Mesothelial cell of epicardium (in vitro differentiated cells): ENCODE data around the gene CLEC1A. TPM values are rescaled to one million over a fixed set of nuclear protein-coding genes. Genes with fewer than 3 reads are reported as not detected.

ENCODE experiments used
- DNase-seq, 2 experiments: peaks; one replicate each; pipeline ENCODE4 v3.0.0; 2021; ENCODE audit warnings: low spot score in 2 of 2; ENCODE audit not compliant: unreplicated experiment in 2 of 2
- H3K27ac Mint-ChIP-seq: 2 replicates; pipeline ENCODE4 v1.8.0; 2021; ENCODE audit warnings: mixed read lengths
- H3K27me3 Mint-ChIP-seq: 2 replicates; pipeline ENCODE4 v1.8.0; 2021; ENCODE audit warnings: low read depth, mixed read lengths
- H3K36me3 Mint-ChIP-seq: 2 replicates; pipeline ENCODE4 v1.8.0; 2021; ENCODE audit warnings: mixed read lengths
- H3K4me1 Mint-ChIP-seq: 2 replicates; pipeline ENCODE4 v1.8.0; 2021; ENCODE audit warnings: mixed read lengths
- H3K4me3 Mint-ChIP-seq: 2 replicates; pipeline ENCODE4 v1.8.0; 2021; ENCODE audit warnings: mild to moderate bottlenecking, moderate library complexity, mixed read lengths
- H3K9me3 Mint-ChIP-seq: 2 replicates; pipeline ENCODE4 v1.8.0; 2021; ENCODE audit warnings: mixed read lengths
- CTCF ChIP-seq: fragments of 200-600 bp; sonication (generic); IDR thresholded peaks from one replicate; pipeline ENCODE4 v1.5.0; 2021; ENCODE audit warnings: antibody characterized with exemption; ENCODE audit not compliant: unreplicated experiment
- total RNA-seq: library from RNA; stranded (reverse); gene quantifications from 3 replicates; pipeline ENCODE4 v1.2.1, GENCODE V29; 2021

The CLEC1A gene
- total RNA-seq, 1 donor from 2014 or later = 0.51 TPM

GRCh38 chr12:10088031-10088430 is 10.8 kb downstream of the CLEC1A start:
- Mint-ChIP-seq H3K27ac (no peak overlapping the region), H3K36me3 (peaks cover 6% of the 10 kb centered on the region), H3K4me1 (peaks cover 3% of the 10 kb centered on the region), H3K4me3 (no peak overlapping the region), H3K9me3 (peaks cover 28% of the 10 kb centered on the region), H3K27me3 (no peaks in the 10 kb centered on the region)
- DNase-seq = no peak
- no peak for TF ChIP-seq CTCF

- TF ChIP-seq CTCF = no peak
These were observed 12.4 kb downstream of the CLEC1A start for GRCh38 chr12:10086387-10086786.

GRCh38 chr12:10084733-10085132 is 14.1 kb downstream of the CLEC1A start:
- Mint-ChIP-seq H3K4me3 (no peak overlapping the region), H3K27me3 (no peaks in the 10 kb centered on the region), H3K4me1 (peaks cover 3% of the 10 kb centered on the region), H3K27ac (no peak overlapping the region), H3K9me3 (peaks cover 40% of the 10 kb centered on the region), H3K36me3 (peaks cover 6% of the 10 kb centered on the region)
- no peak for DNase-seq
- TF ChIP-seq CTCF = no peak

More at GRCh38 chr12:10086387-10086786, 12.4 kb downstream of the CLEC1A start:
- Mint-ChIP-seq H3K36me3 (peaks cover 6% of the 10 kb centered on the region), H3K4me3 (no peak overlapping the region), H3K4me1 (peaks cover 6% of the 10 kb centered on the region), H3K9me3 (peaks cover 28% of the 10 kb centered on the region), H3K27me3 (no peaks in the 10 kb centered on the region), H3K27ac (no peak overlapping the region)
- DNase-seq = no peak

- TF ChIP-seq CTCF = no peak
- Mint-ChIP-seq H3K36me3 (peaks cover 6% of the 10 kb centered on the region), H3K27ac (no peak overlapping the region), H3K4me3 (no peak overlapping the region), H3K4me1 (peaks cover 13% of the 10 kb centered on the region), H3K27me3 (no peaks in the 10 kb centered on the region), H3K9me3 (peaks cover 40% of the 10 kb centered on the region)
- no peak for DNase-seq
These were observed 16.5 kb downstream of the CLEC1A start for GRCh38 chr12:10082117-10082874.

- no peak overlapping the region for H3K27ac Mint-ChIP-seq
These were observed 23.3 kb downstream of the CLEC1A start for GRCh38 chr12:10075451-10075850.

More at GRCh38 chr12:10075451-10075850, 23.3 kb downstream of the CLEC1A start:
- DNase-seq = no peak
- peaks cover 3% of the 10 kb centered on the region for H3K9me3 Mint-ChIP-seq
- H3K36me3 Mint-ChIP-seq = no peaks in the 10 kb centered on the region
- no peak for TF ChIP-seq CTCF
- peaks cover 13% of the 10 kb centered on the region for H3K4me1 Mint-ChIP-seq
- no peak overlapping the region for H3K4me3 Mint-ChIP-seq
- H3K27me3 Mint-ChIP-seq = no peaks in the 10 kb centered on the region
